Muscle of arm (tissue), 12 donors: Measurements from ENCODE around the gene DAP3. TPM values are rescaled to one million over a fixed set of nuclear protein-coding genes. Genes with fewer than 3 reads are reported as not detected.
A peak's percentile ranks its signal among the peaks of the same experiment; 100 is the strongest.
"Not testable (repeated sequence)": the region's sequence is repeated elsewhere in the genome, so short reads cannot be mapped to it uniquely, and the experiment has no call there.

ENCODE experiments used
- DNase-seq: peaks from one replicate; pipeline ENCODE4 v3.0.0-alpha.2; 2013
- polyA plus RNA-seq, 12 donors: library from polyadenylated mRNA; unstranded; fragments of 120-200 nt; gene quantifications; one replicate each; pipeline ENCODE4 v1.2.1, GENCODE V29; 2013; ENCODE audit not compliant: insufficient read length in 12 of 12

DAP3 gene
- polyA plus RNA-seq, 12 donors = 121 to 176 (median 141) TPM; not detected in 1

GRCh38 chr1:155711457-155711856 lies 22.6 kb downstream of the DAP3 start:
- not testable (repeated sequence) for DNase-seq

DNA sequence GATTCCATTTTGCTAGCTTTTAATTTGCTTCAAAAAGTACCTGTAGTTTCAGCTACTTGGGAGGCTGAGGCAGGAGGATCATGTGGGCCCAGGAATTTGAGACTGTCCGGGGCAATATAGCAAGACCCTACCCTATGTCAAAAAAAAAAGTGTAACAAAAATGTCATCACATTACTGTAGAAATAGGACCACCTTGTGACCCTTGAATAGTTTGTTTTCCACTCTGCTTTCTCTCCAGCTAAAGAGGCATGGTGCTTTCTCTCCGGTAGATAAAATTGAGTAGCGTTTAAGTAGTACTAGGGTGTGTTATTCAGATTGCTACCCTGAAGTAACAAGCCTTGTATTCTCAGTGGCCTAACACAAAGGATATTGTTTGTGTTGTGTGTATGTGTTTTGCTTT lies 23.7 kb downstream of the DAP3 start:
- DNase-seq = not testable (repeated sequence)

DNA sequence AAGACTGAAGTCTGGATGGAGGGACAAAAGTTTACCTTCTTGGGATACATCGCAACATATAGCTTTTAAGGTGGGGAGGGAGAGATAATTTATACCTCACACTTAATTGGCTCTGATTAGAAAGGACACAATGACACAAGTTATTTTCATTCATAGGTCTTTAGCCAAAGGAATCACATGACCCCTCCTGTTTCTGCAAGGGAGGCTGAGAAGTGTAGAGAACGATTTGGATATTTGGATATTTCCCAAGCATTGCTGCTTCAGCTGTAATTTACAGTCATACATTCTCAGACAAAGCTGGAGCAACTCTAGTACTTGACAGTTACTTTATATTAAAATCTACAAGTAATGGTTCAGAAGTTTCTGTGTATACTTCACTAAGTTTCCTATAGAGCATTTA lies 24.2 kb downstream of the DAP3 start:
- DNase-seq = no peak

- DNase-seq = not testable (repeated sequence)
Measured at GRCh38 chr1:155715056-155715455, 26.2 kb downstream of the DAP3 start.

GRCh38 chr1:155715777-155716176 lies 26.9 kb downstream of the DAP3 start:
- no peak for DNase-seq

DNA sequence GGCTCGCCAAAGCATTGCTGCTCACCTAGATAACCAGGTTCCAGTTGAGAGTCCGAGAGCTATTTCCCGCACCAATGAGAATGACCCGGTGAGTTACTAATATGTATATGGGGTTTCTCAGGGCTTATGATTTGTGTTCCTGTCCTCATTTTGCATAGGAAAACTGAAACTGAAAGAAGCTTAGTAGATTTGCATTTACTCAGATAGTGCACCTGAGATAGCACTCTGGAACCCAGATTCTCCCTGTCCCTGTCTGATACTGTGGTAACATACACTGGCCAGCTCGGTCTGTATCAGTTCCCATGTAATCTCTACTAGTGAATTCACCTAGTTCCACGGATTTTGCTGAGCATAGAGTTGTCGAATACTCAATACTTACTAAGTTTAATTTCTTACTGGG lies 28.1 kb downstream of the DAP3 start:
- no peak for DNase-seq

DNA sequence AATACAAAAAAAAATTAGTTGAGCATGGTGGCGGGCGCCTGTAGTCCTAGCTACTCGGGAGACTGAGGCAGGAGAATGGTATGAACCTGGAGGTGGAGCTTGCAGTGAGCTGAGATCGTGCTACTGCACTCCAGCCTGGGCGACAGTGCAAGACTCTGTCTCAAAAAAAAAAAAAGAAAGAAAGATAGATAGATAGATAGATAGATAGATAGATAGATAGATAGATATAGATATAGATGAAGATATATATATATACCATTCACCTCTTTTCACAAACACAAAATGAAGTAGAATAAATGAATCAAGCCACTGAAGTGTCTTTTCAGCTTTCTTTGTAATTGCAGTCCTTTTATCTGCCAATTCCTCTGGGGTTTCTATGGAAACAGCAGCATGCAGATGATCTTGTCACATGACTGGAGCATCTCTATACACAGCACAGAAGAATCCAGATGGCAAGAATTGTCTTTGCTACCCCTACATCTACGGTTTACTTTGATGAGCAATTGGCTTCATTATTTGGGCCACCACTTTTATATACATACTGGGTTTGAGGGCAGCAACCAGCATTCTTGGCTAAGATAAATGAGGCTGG lies 29.7 kb downstream of the DAP3 start:
- not testable (repeated sequence) for DNase-seq

DNA sequence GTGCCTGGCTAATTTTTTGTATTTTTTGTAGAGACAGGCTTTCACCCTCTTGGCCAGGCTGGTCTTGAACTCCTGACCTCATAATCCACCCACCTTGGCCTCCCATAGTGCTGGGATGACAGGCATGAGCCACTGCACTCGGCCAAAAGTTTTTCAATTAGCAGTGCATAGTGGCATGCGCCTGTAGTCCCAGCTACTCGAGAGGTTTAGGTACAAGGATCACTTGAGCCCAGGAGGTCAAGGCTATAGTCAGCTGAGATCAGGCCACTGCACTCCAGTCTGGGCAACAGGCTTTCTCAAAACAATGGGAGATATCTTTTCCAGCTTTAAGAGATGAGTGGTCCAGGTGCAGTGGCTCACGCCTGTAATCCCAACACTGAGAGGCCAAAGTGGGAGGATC lies 30.8 kb downstream of the DAP3 start:
- no peak for DNase-seq

GRCh38 chr1:155725142-155725541 lies 36.3 kb downstream of the DAP3 start:
- DNase-seq = no peak

GRCh38 chr1:155729031-155729898 lies 40.4 kb downstream of the DAP3 start:
- DNase-seq = peak; percentile 20

DNA sequence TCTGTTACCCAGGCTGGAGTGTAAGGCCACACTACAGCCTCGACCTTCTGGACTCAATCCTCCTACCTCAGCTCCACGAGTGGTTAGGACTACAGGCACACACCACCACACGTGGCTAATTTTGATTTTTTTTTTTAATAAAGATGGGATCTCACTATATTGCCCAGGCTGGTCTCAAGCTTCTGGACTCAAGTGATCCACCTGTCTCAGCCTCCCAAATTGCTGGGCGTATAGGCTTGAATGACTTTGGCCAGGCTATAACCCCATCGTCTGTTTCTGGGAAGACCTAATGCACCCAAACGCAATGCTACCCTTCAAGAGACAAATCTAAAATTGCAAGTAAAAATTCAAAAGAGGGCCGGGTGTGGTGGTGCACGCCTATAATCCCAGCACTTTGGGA lies 52.1 kb downstream of the DAP3 start:
- no peak for DNase-seq

- DNase-seq = no peak
Measured at GRCh38 chr1:155741908-155742307, 53.0 kb downstream of the DAP3 start.

- DNase-seq = no peak
Measured at GRCh38 chr1:155744711-155745283, 55.9 kb downstream of the DAP3 start.

GRCh38 chr1:155745284-155746228 lies 56.7 kb downstream of the DAP3 start:
- DNase-seq = peak; percentile 95

DNA sequence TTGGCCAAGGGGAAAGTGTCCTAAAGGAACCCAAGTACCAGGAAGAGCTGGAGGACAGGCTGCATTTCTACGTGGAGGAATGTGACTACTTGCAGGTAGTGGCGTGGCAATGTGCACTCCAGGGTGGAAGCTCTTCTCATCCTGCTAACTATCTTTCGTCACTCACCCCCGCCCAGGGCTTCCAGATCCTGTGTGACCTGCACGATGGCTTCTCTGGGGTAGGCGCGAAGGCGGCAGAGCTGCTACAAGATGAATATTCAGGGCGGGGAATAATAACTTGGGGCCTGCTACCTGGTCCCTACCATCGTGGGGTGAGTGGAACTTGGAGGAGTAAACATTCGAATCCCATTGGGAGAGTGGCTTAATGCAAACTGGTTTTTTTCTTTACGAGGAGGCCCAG lies 58.7 kb downstream of the DAP3 start:
- DNase-seq = not testable (repeated sequence)

GRCh38 chr1:155748141-155748540 lies 59.2 kb downstream of the DAP3 start:
- not testable (repeated sequence) for DNase-seq

- DNase-seq = not testable (repeated sequence)
Measured at GRCh38 chr1:155759017-155759416, 70.1 kb downstream of the DAP3 start.

GRCh38 chr1:155759966-155760630 lies 71.2 kb downstream of the DAP3 start:
- DNase-seq = no peak

- DNase-seq = no peak
Measured at GRCh38 chr1:155760751-155761475, 72.0 kb downstream of the DAP3 start.

DNA sequence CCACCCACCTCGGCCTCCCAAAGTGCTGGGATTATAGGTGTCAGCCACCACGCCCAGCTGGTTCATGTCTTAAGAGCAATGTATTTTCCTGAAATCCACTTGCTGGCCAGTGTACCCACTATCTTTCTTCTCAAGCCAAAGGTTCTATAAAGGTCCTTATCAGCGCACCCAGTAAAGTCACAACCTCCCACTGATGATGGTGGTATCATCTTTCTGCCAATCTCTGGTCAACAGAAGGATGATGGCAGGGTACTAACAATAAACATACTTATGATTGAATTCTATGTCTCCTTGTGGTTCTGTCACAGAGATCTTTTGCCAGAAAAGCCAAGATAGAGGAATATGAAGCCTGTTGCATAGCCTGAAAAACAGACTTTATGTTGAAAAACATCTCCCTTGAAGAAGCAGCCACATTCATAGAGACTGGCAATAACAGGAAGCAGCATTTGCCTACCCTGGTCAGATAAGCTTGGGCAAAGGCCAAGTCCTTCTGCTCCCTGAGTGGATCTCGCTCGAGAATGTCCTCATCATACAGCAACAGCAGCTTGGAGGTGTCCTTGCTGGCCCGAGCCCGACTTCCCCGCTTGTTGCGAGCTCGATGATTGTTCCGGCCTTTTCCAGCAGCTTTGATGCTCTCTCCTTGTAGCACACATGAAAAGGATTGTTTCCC lies 73.0 kb downstream of the DAP3 start:
- DNase-seq = no peak
